ENCODE results near the gene NEGR1.

Gene NEGR1

DNA sequence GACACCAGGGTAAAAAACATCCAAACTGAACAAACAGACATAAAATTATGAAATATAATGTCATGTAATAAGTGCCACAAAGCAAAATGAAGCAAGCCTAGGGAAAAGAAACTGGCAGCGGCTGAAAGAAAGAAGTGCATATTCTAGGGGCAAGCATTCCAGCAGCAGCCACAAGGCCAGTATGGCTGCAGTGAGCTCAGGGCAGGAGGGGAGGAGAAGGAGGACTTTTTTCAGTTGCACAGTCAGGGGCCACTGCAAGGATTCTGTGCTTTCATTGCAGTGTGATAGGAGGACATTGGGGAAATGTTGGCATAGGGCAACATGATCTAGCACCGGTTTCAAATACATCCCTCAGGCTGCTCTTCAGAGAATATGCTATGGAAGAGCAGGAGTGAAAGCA is 263.8 kb downstream of the NEGR1 start:
- no peak for DNase-seq

GRCh38 chr1:72015006-72015405 is 267.3 kb downstream of the NEGR1 start:
- DNase-seq: no peak

- no peak for DNase-seq
These were observed 269.2 kb downstream of the NEGR1 start for GRCh38 chr1:72013161-72013560.

GRCh38 chr1:72011721-72012120 is 270.6 kb downstream of the NEGR1 start:
- no peak for DNase-seq

- no peak for DNase-seq
These were observed 272.3 kb downstream of the NEGR1 start for GRCh38 chr1:72010094-72010431.

DNA sequence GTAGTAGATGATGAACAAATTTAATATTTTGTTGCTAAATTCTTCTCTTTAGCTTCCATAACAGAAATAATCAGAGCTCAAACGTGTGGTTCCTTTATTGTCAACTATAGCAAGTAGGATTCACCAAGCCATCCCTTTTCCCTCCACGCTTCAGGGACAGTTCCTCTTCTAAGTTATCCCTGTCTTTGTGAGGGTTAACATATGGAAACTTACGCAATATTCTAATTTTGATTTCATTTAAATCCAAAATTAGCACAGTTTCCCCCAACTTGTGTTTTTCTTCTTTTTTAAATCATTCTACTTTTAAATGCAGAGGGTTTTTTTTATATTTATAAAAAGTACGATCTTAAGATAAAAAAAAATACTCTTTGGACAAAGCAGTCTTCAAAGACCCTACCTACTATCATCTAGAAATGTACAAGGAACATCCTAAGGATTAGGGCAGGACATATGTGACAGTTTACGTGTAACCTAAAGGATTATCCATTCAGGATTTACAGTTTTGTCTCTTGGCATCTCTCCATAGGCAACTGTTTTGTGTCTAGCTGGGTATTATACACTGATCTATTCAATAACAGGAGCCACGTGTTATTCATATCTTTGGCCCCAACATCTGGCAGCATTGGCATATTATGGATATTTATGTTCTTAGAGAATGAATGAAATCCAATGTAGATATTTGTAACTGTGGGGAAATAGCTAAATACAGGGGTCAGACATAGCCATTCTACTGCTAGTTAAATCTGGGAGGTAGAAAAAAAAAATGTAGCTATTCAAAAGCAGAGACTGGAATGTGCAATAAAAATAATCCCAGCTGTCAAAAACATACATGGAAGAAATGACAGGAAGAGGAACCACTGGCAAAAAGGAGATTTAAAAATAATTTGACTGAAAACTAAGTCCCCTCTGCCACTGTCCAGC is 272.9 kb downstream of the NEGR1 start:
- DNase-seq: no peak

GRCh38 chr1:72007312-72007711 is 275.0 kb downstream of the NEGR1 start:
- no peak for DNase-seq

GRCh38 chr1:72006092-72006491 is 276.2 kb downstream of the NEGR1 start:
- DNase-seq: no peak

DNA sequence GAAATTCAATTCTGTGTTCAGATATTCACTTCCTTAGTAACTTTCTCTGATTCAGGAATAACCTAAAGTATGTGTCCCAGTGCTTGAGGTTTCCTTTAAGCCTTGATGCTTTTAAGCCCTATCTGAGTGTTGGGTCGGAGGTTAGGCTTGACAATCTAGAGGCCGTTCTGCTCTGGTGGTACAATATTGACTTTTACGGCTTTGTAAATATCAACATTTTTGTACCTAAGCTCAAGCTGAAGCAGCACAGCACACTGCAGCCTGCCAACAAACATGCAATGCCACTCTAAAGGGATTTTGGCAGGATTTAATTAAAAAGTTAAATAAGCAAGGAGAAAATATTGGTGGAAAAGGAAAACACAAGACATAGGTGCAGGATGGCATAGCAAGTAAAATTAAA is 279.2 kb downstream of the NEGR1 start:
- no peak for DNase-seq

DNA sequence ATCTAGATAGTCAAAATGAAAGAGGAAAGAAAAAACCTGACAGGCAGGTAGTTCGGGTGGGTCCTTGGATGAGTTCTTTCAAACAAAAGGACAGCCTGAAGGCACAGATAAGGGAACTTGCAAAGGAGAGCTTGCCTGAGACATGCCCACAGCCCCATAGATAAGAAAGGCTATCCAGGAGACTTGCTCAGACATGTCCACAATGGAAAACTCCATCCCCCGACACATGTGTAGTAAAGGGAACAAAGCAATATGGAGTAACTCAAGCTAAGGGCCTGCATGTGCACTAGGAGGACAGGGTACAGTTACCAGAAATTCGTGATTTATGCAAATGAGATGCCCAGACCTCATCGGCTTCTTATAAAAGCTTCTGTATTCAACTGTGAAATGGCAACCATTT is 281.5 kb downstream of the NEGR1 start:
- no peak for DNase-seq

GRCh38 chr1:71994646-71995045 is 287.7 kb downstream of the NEGR1 start:
- no peak for DNase-seq

DNA sequence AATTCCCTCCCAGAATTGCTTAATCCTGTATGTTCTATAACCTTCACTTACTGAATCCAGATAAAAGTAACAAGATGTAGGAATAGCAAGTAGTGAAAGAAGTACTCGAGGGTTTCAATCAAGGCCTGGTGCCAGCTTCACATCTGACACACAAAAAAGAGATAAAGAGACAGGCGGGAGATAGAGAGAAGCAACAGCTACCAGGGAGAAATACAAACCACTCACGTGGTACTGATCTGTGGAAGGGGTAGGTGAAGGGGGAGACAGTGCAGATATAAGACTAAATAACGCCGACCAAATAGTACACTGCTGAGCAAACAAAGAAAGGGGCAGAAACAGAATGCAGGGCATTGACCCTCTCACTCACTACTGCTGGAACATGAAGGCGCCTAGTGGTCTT is 295.2 kb downstream of the NEGR1 start:
- no peak for DNase-seq

DNA sequence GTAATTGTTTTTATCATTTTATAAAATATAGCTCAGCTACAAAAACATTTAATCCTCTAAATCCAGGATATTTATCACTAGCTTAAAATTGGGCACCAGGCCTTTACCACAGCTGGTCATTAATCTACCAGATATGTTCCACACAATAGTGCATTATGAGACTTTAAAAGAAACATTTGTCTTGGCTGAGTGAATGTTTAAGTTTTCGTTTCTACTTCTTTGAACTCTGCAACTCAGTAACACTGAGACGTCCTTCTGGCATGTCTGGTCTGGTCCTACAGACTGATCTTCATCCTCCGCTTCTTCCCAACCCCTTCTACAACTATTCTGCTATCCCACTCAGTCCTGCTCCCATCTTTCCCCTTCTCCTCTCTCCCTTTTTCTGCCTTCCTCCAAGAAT is 296.2 kb downstream of the NEGR1 start:
- DNase-seq: no peak

DNA sequence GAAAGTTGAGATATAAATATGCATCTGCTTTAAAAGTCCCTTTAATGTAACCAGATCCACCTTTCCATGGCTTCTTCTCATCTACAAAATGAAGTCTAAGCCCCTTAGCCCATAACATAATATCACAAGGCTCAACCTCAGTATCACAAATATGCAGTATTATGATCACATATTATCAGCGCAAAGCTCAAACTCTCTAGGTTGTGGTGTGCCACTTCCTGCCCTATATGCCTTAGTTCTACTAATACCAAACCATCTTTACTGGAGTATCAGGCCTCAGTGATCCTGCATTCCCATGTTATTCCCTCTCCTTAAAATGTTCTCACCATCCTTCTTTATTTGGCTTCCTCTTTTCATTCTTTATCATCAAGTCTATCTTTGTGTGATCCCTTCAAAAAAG is 301.8 kb downstream of the NEGR1 start:
- no peak for DNase-seq

DNA sequence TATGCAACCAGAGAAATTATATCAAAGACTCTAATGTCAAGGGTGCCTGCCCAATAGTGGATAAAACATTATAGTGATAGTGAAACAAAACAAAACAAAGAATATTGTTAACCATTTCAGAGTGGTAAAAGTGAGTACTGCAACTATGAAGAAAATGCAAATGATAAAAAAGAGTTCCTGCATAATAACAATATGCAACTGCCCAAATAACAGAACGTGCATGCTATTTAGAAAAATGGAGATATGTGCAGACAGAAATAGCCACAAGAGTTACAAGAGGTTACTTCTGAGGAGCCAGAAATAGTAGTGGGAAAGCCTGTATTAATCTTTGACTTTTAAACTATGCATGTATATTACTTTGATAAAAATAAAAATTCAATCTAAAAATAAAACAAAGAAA is 302.5 kb downstream of the NEGR1 start:
- no peak for DNase-seq

GRCh38 chr1:71967670-71968069 is 314.7 kb downstream of the NEGR1 start:
- no peak for DNase-seq

GRCh38 chr1:71964188-71964587 is 318.2 kb downstream of the NEGR1 start:
- no peak for DNase-seq

GRCh38 chr1:71956613-71957285 is 325.6 kb downstream of the NEGR1 start:
- DNase-seq: no peak

GRCh38 chr1:71950579-71950978 is 331.8 kb downstream of the NEGR1 start:
- DNase-seq: no peak

DNA sequence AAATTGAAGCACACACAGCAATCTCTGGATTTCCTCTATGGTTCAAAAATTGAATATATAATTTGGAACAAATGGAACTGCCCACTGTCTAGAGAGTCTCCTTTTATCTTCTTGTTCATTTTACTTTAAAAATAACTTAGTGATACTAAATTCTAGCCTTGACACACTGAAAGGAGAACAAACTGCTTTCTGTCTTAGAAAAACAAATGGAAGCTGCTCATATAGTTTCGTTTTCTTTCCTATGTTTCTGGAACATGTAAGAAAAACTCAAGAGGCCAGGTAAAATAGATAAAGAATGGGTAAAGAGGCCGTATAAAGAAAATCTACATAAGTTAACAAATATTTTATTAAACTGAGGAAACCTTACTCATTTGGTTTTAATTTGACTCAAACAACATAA is 332.7 kb downstream of the NEGR1 start:
- DNase-seq: no peak

DNA sequence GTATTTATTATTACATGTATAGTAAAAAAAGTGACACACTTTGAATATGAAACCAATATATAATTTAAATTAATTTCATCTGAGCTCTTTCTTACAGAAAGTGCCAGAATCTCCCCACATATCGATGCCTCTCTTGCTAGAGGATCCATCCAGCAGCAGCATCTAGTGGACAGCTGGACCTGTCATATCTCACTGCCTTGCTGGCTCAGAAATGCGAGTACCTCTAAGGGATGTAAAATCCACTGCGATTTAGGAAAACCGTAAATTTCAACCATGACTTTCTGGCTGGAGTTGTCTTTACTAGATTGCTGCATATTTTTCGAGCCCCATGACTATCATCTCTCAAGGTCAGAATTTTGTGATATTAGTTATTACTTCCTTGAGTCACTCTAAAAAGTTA is 333.8 kb downstream of the NEGR1 start:
- no peak for DNase-seq

- no peak for DNase-seq
These were observed 338.3 kb downstream of the NEGR1 start for GRCh38 chr1:71944006-71944405.

GRCh38 chr1:71940261-71940660 is 342.1 kb downstream of the NEGR1 start:
- no peak for DNase-seq

- no peak for DNase-seq
These were observed 351.8 kb downstream of the NEGR1 start for GRCh38 chr1:71930511-71930910.

Measured in activated naive CD4-positive, alpha-beta T cell (primary cell).